ENCODE data around the gene UBE2M.
"Not testable (repeated sequence)": the region's sequence is repeated elsewhere in the genome, so short reads cannot be mapped to it uniquely, and the experiment has no call there.

UBE2M gene

GRCh38 chr19:58555369-58555885, 3.0 kb downstream of the UBE2M start:
- DNase-seq (ENCODE audit: low read depth): no peak

GRCh38 chr19:58554494-58555368, 3.7 kb downstream of the UBE2M start, which contains the start of gene CHMP2A:
CHMP2A (minus strand) TSS chr19:58555105; CDS start chr19:58554212, 893 bp downstream.
- peak; percentile 94 for DNase-seq (ENCODE audit: low read depth)

- DNase-seq (ENCODE audit: low read depth): no peak
Observed at GRCh38 chr19:58553799-58554493, 4.5 kb downstream of the UBE2M start.

- DNase-seq (ENCODE audit: low read depth): no peak
Observed at GRCh38 chr19:58552655-58553054, 5.8 kb downstream of the UBE2M start.

GRCh38 chr19:58551577-58552471, 6.6 kb downstream of the UBE2M start:
- DNase-seq (ENCODE audit: low read depth): no peak

GRCh38 chr19:58551123-58551497, 7.3 kb downstream of the UBE2M start:
- DNase-seq (ENCODE audit: low read depth): no peak

GRCh38 chr19:58550362-58551122, 7.9 kb downstream of the UBE2M start:
- no peak for DNase-seq (ENCODE audit: low read depth)

GRCh38 chr19:58549664-58550361, 8.6 kb downstream of the UBE2M start:
- no peak for DNase-seq (ENCODE audit: low read depth)

- no peak for DNase-seq (ENCODE audit: low read depth)
Observed at GRCh38 chr19:58548859-58549663, 9.3 kb downstream of the UBE2M start.

GRCh38 chr19:58547323-58548312, 10.8 kb downstream of the UBE2M start:
- DNase-seq (ENCODE audit: low read depth): no peak

GRCh38 chr19:58546019-58546530, 12.3 kb downstream of the UBE2M start:
- no peak for DNase-seq (ENCODE audit: low read depth)

GRCh38 chr19:58545286-58546018, 13.0 kb downstream of the UBE2M start:
- no peak for DNase-seq (ENCODE audit: low read depth)

GRCh38 chr19:58544591-58545285, 13.7 kb downstream of the UBE2M start:
- DNase-seq (ENCODE audit: low read depth): peak; percentile 54

GRCh38 chr19:58543826-58544590, 14.4 kb downstream of the UBE2M start, which contains the start of gene TRIM28:
TRIM28 (plus strand) TSS chr19:58544064; CDS start chr19:58544758, 694 bp downstream.
- DNase-seq (ENCODE audit: low read depth): peak; percentile 97

- not testable (repeated sequence) for DNase-seq (ENCODE audit: low read depth)
Observed at GRCh38 chr19:58542641-58543372, 15.6 kb downstream of the UBE2M start.
